CD4-positive, alpha-beta T cell treated with Interleukin-2 at 100 ng/mL for 4 hours (primary cell): Measurements from ENCODE around the gene CHRNB4.
"Not testable (repeated sequence)": the region's sequence is repeated elsewhere in the genome, so short reads cannot be mapped to it uniquely, and the experiment has no call there.

Experiments
- DNase-seq: peaks from one replicate; pipeline ENCODE4 v3.0.0-alpha.2; 2020; ENCODE audit warnings: low spot score

CHRNB4 gene

DNA sequence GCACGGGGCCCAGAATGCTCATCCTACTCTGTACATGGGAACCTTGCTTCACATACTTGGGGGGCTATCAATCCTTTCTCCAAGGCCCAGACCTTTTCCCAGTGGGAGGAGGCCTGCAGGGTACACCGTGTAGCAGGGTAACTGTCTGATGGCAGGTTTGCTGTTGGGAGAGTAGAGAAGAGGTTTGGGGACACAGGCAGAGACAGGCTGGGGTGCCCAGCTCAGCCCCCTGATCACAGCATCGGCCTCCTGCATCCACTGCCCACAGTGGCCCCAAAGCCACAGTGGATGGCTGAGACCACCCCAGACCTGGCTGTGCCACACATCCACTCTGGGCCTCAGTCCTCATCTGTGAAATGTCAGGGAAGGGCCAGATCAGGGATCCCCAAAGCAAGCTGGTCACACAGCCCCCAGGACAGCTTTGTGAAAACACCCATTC, 25.8 kb downstream of the CHRNB4 start:
- no peak for DNase-seq

DNA sequence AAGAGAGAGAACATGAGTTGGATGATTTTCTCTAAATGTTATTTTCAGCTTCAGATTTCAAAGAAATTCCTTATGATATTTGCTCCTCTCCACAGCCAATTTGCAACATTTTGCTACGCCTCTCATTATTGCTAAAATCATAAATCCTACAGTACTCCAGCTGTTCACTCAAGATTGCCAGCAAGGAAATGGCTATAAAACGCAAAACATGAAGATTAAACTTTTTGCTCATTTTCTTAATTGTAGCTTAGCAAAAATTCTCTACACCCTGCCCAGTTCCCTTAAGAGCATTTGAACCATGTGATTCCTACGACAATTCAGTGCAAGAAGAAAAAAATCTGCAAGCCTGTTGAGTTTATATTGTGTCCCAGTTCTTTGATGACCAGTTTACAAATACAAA, 27.0 kb downstream of the CHRNB4 start:
- no peak for DNase-seq

DNA sequence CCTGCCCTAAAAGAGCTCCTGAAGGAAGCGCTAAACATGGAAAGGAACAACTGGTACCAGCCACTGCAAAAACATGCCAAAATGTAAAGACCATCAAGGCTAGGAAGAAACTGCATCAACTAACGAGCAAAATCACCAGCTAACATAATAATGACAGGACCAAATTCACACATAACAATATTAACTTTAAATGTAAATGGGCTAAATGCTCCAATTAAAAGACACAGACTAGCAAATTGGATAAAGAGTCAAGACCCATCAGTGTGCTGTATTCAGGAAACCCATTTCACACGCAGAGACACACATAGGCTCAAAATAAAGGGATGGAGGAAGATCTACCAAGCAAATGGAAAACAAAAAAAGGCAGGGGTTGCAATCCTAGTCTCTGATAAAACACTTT, 31.5 kb downstream of the CHRNB4 start:
- DNase-seq: not testable (repeated sequence)

DNA sequence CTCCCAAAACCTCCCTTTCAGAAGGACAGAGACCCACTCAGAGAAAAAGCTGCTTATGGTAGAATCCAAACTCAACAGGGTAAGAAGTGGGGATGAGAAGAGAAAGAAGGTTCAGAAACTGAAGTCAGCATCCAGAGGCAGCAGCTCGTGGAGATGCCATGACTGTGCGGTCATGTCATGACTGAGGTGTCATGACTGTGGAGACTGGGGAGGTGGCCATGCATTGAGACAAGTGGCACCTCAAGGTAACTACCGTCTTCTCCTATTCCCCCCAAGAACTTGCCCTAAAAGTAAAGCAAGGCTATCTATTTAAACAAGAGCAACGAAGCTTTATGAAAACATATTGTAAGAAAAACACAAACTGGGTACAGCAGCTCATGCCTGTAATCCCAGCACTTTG, 35.3 kb downstream of the CHRNB4 start:
- no peak for DNase-seq

DNA sequence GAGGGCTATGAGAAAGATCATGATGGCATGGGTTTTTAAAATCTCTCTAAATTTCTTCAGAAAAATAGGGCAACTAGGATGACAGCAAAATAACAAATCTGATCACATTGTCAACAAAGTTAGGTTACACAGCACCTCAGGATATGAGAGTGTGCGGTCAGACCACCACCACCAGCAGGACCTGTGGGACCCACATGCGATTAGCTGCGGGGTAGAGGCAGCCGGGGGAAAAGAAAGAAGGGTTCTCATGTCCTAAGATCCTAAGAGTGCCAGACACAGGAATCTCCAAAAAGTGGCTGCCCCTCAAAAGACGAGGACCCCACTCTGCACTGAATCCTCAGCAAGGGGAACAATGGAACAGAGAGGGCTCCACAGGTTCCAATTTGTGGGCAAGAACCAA, 35.8 kb downstream of the CHRNB4 start:
- DNase-seq: no peak

DNA sequence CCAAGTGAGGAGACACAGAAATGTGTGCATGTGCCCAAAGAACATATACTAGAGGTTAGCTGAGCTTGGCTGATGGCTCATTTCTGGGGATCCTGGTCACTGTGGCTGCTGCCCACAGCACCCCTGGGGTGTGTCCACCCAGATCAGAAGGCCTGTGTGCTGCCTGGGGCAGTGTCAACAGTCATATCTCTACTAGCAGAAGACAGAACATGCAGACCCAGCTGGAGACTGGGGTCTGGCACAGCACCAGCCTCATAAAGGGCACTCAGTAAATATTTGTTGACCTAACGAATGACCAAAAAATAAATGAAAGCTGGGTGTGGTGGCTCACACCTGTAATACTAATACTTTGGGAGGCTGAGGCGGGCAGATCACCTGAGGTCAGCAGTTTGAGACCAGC, 36.6 kb downstream of the CHRNB4 start:
- DNase-seq: no peak

DNA sequence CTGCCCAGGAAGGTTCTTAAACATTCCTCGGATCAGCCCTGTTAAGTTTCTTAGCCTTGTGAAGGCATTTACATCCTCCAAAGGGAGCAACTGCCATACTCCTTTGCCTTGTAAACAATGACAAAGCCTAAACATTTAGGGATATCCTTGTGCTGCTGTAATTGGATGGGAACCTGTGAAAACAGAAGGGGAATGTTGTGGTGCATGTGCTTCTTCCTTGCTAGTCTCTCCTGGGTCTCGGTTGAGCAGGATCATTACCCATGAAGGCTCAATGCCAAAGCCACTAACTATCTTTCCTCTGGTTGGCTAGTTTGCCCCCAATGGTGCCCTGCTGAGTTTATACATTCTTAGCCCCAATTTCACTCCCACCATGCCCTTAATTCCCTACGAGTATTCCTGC, 37.5 kb downstream of the CHRNB4 start:
- DNase-seq: no peak

DNA sequence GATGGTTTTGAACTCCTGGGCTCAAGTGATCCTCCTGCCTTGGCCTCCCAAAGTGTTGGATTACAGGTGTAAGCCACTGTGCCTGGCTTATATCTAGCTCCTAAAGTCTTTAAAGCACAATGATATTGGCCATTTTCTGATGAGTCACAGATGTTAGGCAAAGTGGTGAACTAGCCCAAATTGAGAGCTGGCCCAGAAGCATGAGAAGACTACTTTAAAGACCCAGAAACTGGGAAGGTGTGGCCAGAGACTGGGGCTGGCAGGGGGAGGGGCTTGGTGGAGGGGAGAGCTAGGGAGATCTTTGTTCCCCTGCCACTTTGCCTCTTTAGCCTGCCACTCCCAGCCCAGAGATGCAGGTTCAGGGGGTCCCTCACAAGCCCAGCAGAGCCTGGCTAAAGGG, 41.8 kb downstream of the CHRNB4 start:
- DNase-seq: no peak

DNA sequence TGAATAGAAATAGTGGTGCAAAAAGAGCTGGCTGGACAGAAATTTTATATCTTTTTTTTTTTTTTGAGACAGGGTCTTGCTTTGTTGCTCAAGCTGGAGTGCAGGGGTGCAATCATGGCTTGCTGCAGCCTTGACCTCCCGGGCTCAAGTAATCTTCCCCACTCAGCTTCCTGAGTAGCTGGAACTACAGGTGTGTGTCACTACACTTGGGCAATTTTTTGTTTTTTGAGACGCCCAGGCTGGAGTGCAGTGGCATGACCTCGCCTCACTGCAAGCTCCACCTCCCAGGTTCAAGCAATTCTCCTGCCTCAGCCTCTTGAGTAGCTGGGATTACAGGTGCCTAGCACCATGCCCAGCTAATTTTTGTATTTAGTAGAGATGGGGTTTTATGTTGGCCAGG, 42.7 kb downstream of the CHRNB4 start:
- DNase-seq: no peak

DNA sequence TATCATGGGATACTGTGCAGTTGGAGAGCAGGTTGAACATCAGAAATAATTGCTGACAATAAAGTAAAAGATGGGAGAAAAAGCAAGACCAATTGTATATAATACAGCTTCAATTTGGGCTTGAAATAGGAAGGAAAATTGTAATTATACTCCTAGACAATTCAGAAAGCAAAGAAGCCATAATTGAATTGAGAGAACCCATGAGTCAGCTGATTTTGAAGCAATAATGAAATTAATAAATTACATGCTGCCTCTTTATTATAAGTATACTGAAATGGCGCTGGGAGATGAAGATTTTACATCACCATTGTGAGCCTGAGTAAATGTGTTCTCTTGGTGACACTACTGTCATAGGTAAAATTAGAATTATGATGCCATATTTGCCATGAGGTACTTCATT, 43.4 kb downstream of the CHRNB4 start:
- DNase-seq: no peak

DNA sequence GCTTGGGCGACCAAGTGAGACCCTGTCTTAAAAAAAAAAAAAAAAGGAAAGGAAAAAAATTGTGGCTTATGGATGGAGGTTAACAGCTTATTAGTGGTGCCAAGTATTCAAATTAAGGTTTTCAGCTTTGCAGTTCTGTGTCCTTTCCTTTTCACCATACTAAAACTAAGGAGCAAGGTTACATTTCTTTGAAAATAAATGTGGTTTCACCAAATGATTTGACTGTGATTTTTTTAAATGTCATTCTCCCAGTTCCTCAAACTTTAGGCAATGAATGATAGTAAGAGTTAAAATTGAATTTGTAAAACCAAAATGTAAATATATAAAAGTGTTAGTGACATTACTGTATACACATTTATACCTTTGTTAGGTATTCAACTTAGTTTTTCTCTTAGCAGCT, 66.1 kb downstream of the CHRNB4 start:
- DNase-seq: no peak
